H1 (cell line): Measurements from ENCODE around the gene ANO2.

ENCODE experiments used
- GTF2F1 ChIP-seq: IDR thresholded peaks from 2 replicates; pipeline ENCODE4 v1.6.1; 2012; ENCODE audit warnings: low read depth, low read length, improper control_type of control experiment, borderline replicate concordance
- SP1 ChIP-seq: IDR thresholded peaks from 2 replicates; pipeline ENCODE4 v1.6.1; 2011; ENCODE audit warnings: low read depth, low read length
- SRF ChIP-seq: IDR thresholded peaks from 2 replicates; pipeline ENCODE4 v1.6.1; 2011; ENCODE audit warnings: mild to moderate bottlenecking, low read depth, low read length, moderate library complexity
- SUZ12 ChIP-seq: fragments of 200-600 bp; sonication (generic); IDR thresholded peaks from 2 replicates; pipeline ENCODE4 v1.6.1; 2012; ENCODE audit warnings: mild to moderate bottlenecking, inconsistent platforms, low read length, moderate library complexity, mixed read lengths
- ZNF274 ChIP-seq: IDR thresholded peaks from 2 replicates; pipeline ENCODE4 v1.7.0; 2012; ENCODE audit warnings: low read length, borderline replicate concordance; ENCODE audit errors: extremely low read depth
- TF ChIP-seq, protein P1 (sequence below): IDR thresholded peaks from 2 replicates; pipeline ENCODE4 v1.6.1; 2011; ENCODE audit warnings: low read depth, mild to moderate bottlenecking, low read length; ENCODE audit not compliant: insufficient read depth
- TF ChIP-seq, protein P2 (sequence below): IDR thresholded peaks from 2 replicates; pipeline ENCODE4 v1.6.1; 2012; ENCODE audit warnings: inconsistent platforms
- TF ChIP-seq, protein P3 (sequence below), 3 experiments: IDR thresholded peaks; 1 replicate in 2 of 3; 2 replicates in 1 of 3; pipeline versions ENCODE4 v1.5.1 to v1.6.1; 2011; ENCODE audit warnings: low read length in 3 of 3, mild to moderate bottlenecking in 3 of 3, inconsistent platforms in 2 of 3, low read depth in 1 of 3, moderate library complexity in 1 of 3; ENCODE audit not compliant: insufficient read depth in 1 of 3; ENCODE audit errors: control extremely low read depth in 1 of 3

DNA sequence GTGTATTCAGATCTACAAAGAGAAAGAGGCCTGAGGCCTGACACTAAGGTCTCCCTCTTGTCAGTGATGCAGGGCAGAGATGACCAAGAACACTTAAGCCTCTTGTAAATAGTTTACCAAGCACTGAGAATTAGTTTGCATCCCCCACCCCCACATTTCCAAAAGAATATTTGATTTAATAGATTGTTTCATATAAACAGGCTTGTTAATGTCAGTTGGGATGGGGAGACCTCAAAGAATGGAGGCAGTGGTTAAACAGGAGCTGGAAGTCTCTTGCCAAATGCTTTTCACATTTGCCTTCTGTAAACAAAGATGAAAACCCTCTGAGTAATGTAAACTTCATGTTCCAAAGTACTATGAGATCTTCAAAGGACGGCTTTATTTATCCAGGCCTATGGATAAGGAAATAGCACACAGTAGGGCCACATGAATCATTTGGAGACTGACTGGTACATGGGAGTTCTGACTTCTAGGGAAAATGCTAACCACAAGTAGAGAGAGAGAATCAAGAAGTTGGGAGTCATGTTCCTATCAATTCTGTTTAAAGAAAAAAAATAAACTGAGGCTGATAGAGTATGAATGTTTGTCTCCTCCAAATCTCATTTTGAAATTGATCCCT, 234.7 kb downstream of the ANO2 start:
- TF ChIP-seq SUZ12 (no peak), ZNF274 (no peak), SRF (no peak), GTF2F1 (no peak), SP1 (no peak)
- TF ChIP-seq, protein P1, sequence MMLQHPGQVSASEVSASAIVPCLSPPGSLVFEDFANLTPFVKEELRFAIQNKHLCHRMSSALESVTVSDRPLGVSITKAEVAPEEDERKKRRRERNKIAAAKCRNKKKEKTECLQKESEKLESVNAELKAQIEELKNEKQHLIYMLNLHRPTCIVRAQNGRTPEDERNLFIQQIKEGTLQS, result no peak
- TF ChIP-seq, protein P2, sequence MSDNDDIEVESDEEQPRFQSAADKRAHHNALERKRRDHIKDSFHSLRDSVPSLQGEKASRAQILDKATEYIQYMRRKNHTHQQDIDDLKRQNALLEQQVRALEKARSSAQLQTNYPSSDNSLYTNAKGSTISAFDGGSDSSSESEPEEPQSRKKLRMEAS, result no peak
- TF ChIP-seq, protein P3, sequence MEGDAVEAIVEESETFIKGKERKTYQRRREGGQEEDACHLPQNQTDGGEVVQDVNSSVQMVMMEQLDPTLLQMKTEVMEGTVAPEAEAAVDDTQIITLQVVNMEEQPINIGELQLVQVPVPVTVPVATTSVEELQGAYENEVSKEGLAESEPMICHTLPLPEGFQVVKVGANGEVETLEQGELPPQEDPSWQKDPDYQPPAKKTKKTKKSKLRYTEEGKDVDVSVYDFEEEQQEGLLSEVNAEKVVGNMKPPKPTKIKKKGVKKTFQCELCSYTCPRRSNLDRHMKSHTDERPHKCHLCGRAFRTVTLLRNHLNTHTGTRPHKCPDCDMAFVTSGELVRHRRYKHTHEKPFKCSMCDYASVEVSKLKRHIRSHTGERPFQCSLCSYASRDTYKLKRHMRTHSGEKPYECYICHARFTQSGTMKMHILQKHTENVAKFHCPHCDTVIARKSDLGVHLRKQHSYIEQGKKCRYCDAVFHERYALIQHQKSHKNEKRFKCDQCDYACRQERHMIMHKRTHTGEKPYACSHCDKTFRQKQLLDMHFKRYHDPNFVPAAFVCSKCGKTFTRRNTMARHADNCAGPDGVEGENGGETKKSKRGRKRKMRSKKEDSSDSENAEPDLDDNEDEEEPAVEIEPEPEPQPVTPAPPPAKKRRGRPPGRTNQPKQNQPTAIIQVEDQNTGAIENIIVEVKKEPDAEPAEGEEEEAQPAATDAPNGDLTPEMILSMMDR (IDR thresholded peaks at IDR 0.05; ENCODE audit: control extremely low read depth in 1 of 3, insufficient read depth in 1 of 3, low read depth in 1 of 3, low read length in 3 of 3), result no peak
